ENCODE data around the gene C19orf38.

C19orf38 gene

GRCh38 chr19:10896851-10897526 lies 48.8 kb downstream of the C19orf38 start:
- Histone ChIP-seq H3K4me3 (ENCODE audit: low read depth, low read length) (no peak overlapping the region), H3K4me1 (ENCODE audit: control insufficient read depth, insufficient read depth, low read length) (peaks cover 40% of the 10 kb centered on the region), H3K9me3 (ENCODE audit: control insufficient read depth, insufficient read depth, low read depth, low read length) (0 out of 2 replicates have a peak, but pooled peaks cover 2% of the 10 kb centered on the region), H3K27ac (ENCODE audit: low read depth, low read length) (peak overlapping the region; percentile 47; the same call in 1 of the 2 replicates), H3K27me3 (ENCODE audit: control insufficient read depth, insufficient read depth, low read length) (no peaks in the 10 kb centered on the region), H3K9ac (ENCODE audit: low read length) (no peak overlapping the region), H3K36me3 (ENCODE audit: control insufficient read depth, insufficient read depth, low read length) (no peaks in the 10 kb centered on the region)

GRCh38 chr19:10898633-10899032 lies 50.4 kb downstream of the C19orf38 start:
- 0 out of 2 replicates have a peak, but pooled peaks cover 7% of the 10 kb centered on the region for H3K9me3 ChIP-seq (ENCODE audit: control insufficient read depth, insufficient read depth, low read depth, low read length)
- no peak overlapping the region for H3K9ac ChIP-seq (ENCODE audit: low read length)
- peaks cover 33% of the 10 kb centered on the region for H3K4me1 ChIP-seq (ENCODE audit: control insufficient read depth, insufficient read depth, low read length)
- no peaks in the 10 kb centered on the region for H3K36me3 ChIP-seq (ENCODE audit: control insufficient read depth, insufficient read depth, low read length)
- H3K27ac ChIP-seq (ENCODE audit: low read depth, low read length) = 0 out of 2 replicates have a peak overlapping the region, but pooled peaks have one; percentile 40
- H3K4me3 ChIP-seq (ENCODE audit: low read depth, low read length) = no peak overlapping the region
- H3K27me3 ChIP-seq (ENCODE audit: control insufficient read depth, insufficient read depth, low read length) = no peaks in the 10 kb centered on the region

GRCh38 chr19:10899151-10899653 lies 51.0 kb downstream of the C19orf38 start:
- Histone ChIP-seq H3K4me3 (ENCODE audit: low read depth, low read length) (no peak overlapping the region), H3K27me3 (ENCODE audit: control insufficient read depth, insufficient read depth, low read length) (no peaks in the 10 kb centered on the region), H3K27ac (ENCODE audit: low read depth, low read length) (no peak overlapping the region), H3K4me1 (ENCODE audit: control insufficient read depth, insufficient read depth, low read length) (peaks cover 28% of the 10 kb centered on the region), H3K36me3 (ENCODE audit: control insufficient read depth, insufficient read depth, low read length) (0 out of 2 replicates have a peak, but pooled peaks cover 2% of the 10 kb centered on the region), H3K9ac (ENCODE audit: low read length) (no peak overlapping the region), H3K9me3 (ENCODE audit: control insufficient read depth, insufficient read depth, low read depth, low read length) (0 out of 2 replicates have a peak, but pooled peaks cover 7% of the 10 kb centered on the region)

- Histone ChIP-seq H3K9me3 (ENCODE audit: control insufficient read depth, insufficient read depth, low read depth, low read length) (0 out of 2 replicates have a peak, but pooled peaks cover 2% of the 10 kb centered on the region), H3K36me3 (ENCODE audit: control insufficient read depth, insufficient read depth, low read length) (peaks cover 58% of the 10 kb centered on the region), H3K27ac (ENCODE audit: low read depth, low read length) (no peak overlapping the region), H3K4me1 (ENCODE audit: control insufficient read depth, insufficient read depth, low read length) (no peaks in the 10 kb centered on the region), H3K27me3 (ENCODE audit: control insufficient read depth, insufficient read depth, low read length) (no peaks in the 10 kb centered on the region), H3K9ac (ENCODE audit: low read length) (no peak overlapping the region), H3K4me3 (ENCODE audit: low read depth, low read length) (no peak overlapping the region)
These were observed 59.7 kb downstream of the C19orf38 start for GRCh38 chr19:10907925-10908324.

- Histone ChIP-seq H3K9me3 (ENCODE audit: control insufficient read depth, insufficient read depth, low read depth, low read length) (no peaks in the 10 kb centered on the region), H3K27me3 (ENCODE audit: control insufficient read depth, insufficient read depth, low read length) (no peaks in the 10 kb centered on the region), H3K36me3 (ENCODE audit: control insufficient read depth, insufficient read depth, low read length) (peaks cover 60% of the 10 kb centered on the region), H3K4me1 (ENCODE audit: control insufficient read depth, insufficient read depth, low read length) (no peaks in the 10 kb centered on the region), H3K27ac (ENCODE audit: low read depth, low read length) (no peak overlapping the region), H3K4me3 (ENCODE audit: low read depth, low read length) (no peak overlapping the region), H3K9ac (ENCODE audit: low read length) (no peak overlapping the region)
These were observed 60.3 kb downstream of the C19orf38 start for GRCh38 chr19:10908380-10908960.

GRCh38 chr19:10911579-10912363 lies 63.6 kb downstream of the C19orf38 start:
- no peaks in the 10 kb centered on the region for H3K9me3 ChIP-seq (ENCODE audit: control insufficient read depth, insufficient read depth, low read depth, low read length)
- no peaks in the 10 kb centered on the region for H3K4me1 ChIP-seq (ENCODE audit: control insufficient read depth, insufficient read depth, low read length)
- peaks cover 84% of the 10 kb centered on the region for H3K36me3 ChIP-seq (ENCODE audit: control insufficient read depth, insufficient read depth, low read length)
- H3K27ac ChIP-seq (ENCODE audit: low read depth, low read length) = no peak overlapping the region; the same call in 1 of the 2 replicates
- H3K4me3 ChIP-seq (ENCODE audit: low read depth, low read length) = no peak overlapping the region
- H3K9ac ChIP-seq (ENCODE audit: low read length) = peak overlapping the region; percentile 26
- no peaks in the 10 kb centered on the region for H3K27me3 ChIP-seq (ENCODE audit: control insufficient read depth, insufficient read depth, low read length)

GRCh38 chr19:10912619-10913018 lies 64.4 kb downstream of the C19orf38 start:
- Histone ChIP-seq H3K27me3 (ENCODE audit: control insufficient read depth, insufficient read depth, low read length) (no peaks in the 10 kb centered on the region), H3K4me1 (ENCODE audit: control insufficient read depth, insufficient read depth, low read length) (no peaks in the 10 kb centered on the region), H3K4me3 (ENCODE audit: low read depth, low read length) (no peak overlapping the region), H3K36me3 (ENCODE audit: control insufficient read depth, insufficient read depth, low read length) (peaks cover 78% of the 10 kb centered on the region), H3K27ac (ENCODE audit: low read depth, low read length) (no peak overlapping the region), H3K9ac (ENCODE audit: low read length) (no peak overlapping the region), H3K9me3 (ENCODE audit: control insufficient read depth, insufficient read depth, low read depth, low read length) (no peaks in the 10 kb centered on the region)

GRCh38 chr19:10913716-10914340 lies 65.6 kb downstream of the C19orf38 start:
- no peaks in the 10 kb centered on the region for H3K4me1 ChIP-seq (ENCODE audit: control insufficient read depth, insufficient read depth, low read length)
- no peak overlapping the region for H3K9ac ChIP-seq (ENCODE audit: low read length)
- H3K36me3 ChIP-seq (ENCODE audit: control insufficient read depth, insufficient read depth, low read length) = peaks cover 76% of the 10 kb centered on the region
- no peak overlapping the region for H3K27ac ChIP-seq (ENCODE audit: low read depth, low read length)
- no peak overlapping the region for H3K4me3 ChIP-seq (ENCODE audit: low read depth, low read length)
- H3K9me3 ChIP-seq (ENCODE audit: control insufficient read depth, insufficient read depth, low read depth, low read length) = no peaks in the 10 kb centered on the region
- no peaks in the 10 kb centered on the region for H3K27me3 ChIP-seq (ENCODE audit: control insufficient read depth, insufficient read depth, low read length)

GRCh38 chr19:10915130-10916091 lies 67.2 kb downstream of the C19orf38 start:
- Histone ChIP-seq H3K9me3 (ENCODE audit: control insufficient read depth, insufficient read depth, low read depth, low read length) (no peaks in the 10 kb centered on the region), H3K27ac (ENCODE audit: low read depth, low read length) (no peak overlapping the region), H3K9ac (ENCODE audit: low read length) (no peak overlapping the region), H3K4me3 (ENCODE audit: low read depth, low read length) (no peak overlapping the region), H3K36me3 (ENCODE audit: control insufficient read depth, insufficient read depth, low read length) (peaks cover 78% of the 10 kb centered on the region), H3K4me1 (ENCODE audit: control insufficient read depth, insufficient read depth, low read length) (no peaks in the 10 kb centered on the region), H3K27me3 (ENCODE audit: control insufficient read depth, insufficient read depth, low read length) (no peaks in the 10 kb centered on the region)

- H3K4me3 ChIP-seq (ENCODE audit: low read depth, low read length) = no peak overlapping the region
- no peak overlapping the region for H3K27ac ChIP-seq (ENCODE audit: low read depth, low read length)
- H3K4me1 ChIP-seq (ENCODE audit: control insufficient read depth, insufficient read depth, low read length) = no peaks in the 10 kb centered on the region
- H3K36me3 ChIP-seq (ENCODE audit: control insufficient read depth, insufficient read depth, low read length) = peaks cover 85% of the 10 kb centered on the region
- no peak overlapping the region for H3K9ac ChIP-seq (ENCODE audit: low read length)
- H3K9me3 ChIP-seq (ENCODE audit: control insufficient read depth, insufficient read depth, low read depth, low read length) = no peaks in the 10 kb centered on the region
- H3K27me3 ChIP-seq (ENCODE audit: control insufficient read depth, insufficient read depth, low read length) = no peaks in the 10 kb centered on the region
These were observed 68.4 kb downstream of the C19orf38 start for GRCh38 chr19:10916602-10917001.
